Putamen (tissue), 1 donor: Measurements from ENCODE around the gene RASSF6.
"Not testable (repeated sequence)": the region's sequence is repeated elsewhere in the genome, so short reads cannot be mapped to it uniquely, and the experiment has no call there.

Source experiments
- DNase-seq: peaks from one replicate; pipeline ENCODE4 v3.0.0-alpha.2; 2016; ENCODE audit warnings: low spot score

The RASSF6 gene

DNA sequence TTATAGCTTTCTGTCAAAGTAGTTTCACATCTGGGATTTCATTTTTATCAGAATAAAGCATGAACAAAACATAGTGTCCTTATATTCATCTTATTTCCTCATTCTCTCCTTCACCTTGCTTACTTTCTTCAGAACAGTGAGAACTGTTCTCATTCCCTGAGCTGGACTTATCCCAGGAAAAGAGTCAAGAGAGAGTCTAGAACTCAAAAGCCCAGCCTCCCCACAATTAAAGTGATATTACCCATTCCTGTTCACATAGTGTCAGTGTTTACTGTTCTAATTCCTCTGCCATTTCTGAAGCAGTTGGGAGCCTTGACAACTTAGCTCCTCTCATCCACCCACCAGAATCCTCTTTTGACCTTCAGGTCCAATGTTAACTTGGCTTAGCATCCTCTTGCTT lies 42.9 kb downstream of the RASSF6 start:
- DNase-seq, result no peak

DNA sequence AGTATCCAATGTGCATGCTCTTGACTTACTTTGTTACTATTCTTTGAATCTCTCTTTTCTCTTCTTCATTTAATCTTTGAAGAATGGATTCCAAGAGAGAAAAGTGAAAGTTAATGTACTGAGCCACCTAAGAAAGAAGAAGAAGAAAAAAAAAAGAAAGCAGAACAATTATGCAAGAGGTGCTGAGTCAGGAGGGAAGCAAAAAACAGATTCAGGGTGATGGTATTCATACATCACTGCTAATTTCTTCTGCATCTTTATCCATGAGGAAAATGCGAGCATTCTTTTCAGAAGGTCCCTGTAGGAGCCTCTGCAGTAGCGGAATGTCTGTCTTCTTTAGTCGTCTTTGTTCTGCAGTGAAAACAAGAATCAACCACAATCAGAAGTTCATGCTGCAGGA lies 43.9 kb downstream of the RASSF6 start:
- no peak for DNase-seq

DNA sequence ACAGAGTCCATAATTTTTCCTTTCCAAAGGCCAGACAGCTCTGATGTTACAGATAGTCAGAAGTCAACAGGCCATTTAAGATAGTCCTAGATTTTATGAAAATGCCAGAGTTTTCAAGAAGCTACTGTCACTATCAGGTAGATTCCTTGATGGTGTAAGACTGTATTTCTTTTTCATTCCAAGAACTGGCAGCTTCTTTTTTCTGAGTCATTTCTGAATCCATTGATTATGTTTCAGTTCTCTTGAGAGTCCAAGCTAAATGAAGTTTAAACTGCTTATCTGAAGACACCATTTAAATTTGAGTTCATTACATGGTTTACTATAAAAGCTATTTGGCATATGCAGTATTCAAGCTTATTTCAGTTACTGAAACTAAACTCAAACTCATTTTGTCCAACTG lies 44.6 kb downstream of the RASSF6 start:
- DNase-seq, result no peak

DNA sequence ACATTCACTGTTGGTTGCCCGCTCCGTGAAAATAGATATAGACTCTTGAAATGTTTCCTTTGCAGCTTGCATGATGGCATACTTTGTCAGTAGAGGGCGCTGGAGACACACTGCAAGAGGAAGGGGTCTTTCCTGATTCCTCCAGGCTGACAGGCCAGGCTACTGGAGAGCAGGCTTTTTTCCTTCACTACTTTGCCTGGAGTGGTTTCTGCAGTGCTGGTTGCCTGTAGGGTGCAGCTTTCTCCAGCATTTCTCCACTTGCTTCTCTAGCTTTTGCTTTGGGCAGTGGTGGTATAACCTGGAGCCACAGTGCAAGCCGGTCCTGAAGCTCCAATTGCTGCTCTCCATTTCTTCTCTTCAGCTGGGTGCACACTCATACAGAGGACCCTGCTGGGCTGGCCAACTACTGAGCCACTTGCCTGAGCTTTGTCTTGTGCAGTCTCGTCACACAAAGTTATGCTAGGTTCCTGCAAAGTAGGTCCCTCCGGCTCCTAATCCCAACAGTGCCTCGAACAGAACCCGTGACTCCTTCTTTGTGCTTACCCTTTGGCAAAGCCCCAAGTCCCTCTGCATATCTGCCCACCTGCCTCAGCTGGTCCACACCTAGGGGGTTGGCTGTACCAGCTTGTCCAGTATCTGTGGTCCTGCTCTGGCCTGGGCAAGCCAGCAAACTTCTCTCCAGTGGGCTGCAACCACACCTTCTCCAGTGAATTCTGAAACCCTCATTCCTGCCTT lies 46.3 kb downstream of the RASSF6 start:
- DNase-seq, result peak; percentile 38

DNA sequence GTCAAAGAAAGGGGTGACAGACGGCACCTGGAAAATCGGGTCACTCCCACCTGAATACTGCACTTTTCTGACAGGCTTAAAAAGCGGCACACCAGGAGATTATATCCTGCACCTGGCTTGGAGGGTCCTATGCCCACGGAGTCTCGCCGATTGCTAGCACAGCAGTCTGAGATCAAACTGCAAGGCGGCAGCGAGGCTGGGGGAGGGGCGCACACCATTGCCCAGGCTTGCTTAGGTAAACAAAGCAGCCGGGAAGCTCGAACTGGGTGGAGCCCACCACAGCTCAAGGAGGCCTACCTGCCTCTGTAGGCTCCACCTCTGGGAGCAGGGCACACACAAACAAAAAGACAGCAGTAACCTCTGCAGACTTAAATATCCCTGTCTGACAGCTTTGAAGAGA lies 69.4 kb downstream of the RASSF6 start:
- DNase-seq, result not testable (repeated sequence)

DNA sequence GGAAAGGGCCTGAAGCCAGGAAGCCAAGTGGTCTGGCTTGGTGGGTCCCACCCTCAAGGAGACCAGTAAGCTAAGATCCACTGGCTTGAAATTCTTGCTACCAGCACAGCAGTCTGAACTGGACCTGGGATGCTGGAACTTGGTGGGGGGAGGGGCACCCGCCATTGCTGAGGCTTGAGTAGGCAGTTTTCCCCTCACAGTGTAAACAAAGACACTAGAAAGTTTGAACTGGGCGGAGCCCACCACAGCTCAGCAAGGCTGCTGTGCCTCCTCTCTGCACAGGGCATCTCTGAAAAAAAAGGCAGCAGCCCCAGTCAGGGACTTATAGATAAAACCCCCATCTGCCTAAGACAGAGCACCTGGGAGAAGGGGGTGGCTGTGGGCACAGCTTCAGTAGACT lies 75.6 kb downstream of the RASSF6 start:
- no peak for DNase-seq

DNA sequence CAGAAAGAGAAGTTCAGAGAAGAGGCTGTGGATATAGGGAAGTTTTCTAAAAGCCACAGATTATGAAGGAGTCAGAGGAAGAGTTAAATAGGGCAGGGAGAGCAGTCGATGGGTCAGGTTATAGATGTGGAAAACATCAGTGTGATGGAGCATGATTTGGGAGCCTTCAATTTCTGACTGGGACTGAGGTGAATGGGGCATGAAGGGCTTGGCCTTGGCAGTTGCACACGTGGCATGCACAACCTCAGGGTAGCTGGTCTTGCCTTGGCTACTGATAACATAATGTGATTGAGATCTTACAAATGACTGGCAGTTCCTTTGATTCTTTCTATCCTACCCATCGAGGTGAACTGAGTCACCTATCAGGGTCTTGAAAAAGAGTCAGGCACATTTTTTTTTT lies 79.0 kb downstream of the RASSF6 start:
- DNase-seq, result no peak

DNA sequence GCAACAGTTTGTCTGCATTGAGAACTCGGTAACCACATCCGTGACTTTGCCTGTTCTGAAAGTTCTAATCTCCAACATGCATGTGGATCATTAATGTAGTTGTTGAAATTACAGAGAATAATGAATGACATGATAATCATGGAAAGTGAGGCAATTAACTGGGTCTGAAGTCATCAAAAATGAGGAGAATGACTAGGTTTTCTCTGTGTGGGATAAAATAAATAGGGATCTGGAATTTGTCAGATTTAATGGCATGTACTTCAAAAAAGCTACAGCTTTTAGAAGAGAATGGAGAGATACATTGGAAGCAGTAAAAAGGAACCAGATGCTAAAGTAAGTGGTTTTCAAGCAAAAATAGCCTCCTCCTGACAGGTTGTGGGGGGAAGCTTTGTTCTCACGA lies 79.4 kb downstream of the RASSF6 start:
- DNase-seq, result no peak

DNA sequence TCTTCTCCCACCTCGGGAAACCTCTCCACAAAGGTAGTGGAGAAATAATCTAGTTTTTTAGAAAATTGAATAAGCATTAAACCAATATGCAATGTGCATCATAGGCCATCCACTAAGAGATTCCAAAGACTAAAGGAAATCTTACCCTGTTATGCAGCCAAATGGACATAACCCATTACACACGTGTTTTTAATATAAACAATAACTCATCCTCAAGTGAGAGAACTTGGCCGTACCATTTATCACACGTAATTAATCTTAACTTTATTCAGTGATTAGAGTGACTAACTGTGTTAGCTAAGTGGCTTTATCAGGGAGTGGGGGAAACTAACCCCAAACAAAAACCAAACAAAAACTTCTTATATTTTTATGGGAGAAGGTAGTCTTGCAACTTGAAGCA lies 80.8 kb downstream of the RASSF6 start:
- no peak for DNase-seq

DNA sequence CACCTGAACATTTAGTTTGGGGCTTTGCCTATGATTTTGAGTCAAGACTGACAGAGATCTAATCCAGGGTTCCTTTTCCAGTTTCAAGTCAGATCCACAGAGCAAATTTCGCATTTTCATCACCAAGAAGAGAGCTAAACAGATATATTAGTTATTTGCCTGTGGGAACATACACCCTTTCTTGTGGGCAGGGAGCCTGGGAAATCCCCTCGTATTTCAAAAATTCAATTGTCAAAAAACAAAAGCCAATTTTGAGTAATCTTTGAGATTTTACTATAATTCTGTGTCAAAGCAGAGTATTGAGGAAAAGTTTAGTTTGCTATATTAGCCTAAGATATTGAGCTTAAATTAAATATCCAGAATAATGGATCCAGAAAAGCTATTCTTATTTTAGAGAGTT lies 82.1 kb downstream of the RASSF6 start:
- DNase-seq, result no peak

DNA sequence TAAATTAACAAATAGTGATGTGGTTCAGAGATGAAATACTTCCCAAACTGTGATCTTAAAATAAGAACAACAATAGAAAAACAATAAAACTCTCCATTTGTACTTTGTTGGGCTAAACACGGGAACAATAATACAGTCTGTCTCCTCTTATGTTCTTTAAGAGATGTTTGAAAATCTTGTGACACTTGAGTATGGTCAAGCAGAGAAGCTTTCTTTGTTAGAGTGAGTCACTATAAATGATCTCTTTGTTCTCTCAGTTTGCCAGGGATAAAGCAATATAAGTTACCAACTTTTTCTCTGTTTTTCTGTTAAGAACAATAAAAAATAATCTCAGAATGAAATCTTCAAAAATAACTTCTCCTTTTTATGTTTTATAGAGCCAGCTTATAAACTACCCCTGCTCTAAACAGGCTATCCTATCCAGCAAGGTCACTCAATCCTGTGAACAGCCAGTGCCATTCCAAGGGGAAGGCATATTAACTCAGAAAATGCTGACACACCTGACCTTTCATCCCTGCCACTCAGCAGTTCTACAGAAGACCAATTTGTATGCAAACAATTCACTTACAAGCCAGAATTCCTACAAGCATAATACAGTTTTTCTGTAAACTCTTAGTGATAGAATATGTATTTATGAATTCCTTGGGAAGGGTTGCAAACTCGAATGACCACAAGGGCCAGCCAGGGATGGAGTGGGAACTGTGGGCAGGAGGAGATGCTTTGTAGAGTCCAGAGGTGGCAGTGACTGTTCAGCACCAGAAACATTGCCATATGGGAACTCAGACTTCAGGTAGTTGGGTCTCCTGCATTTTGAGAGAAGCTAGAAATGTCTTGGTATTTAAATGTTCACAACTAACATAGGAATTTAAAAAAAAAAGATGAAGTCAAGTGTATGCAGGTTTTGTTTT lies 86.5 kb downstream of the RASSF6 start:
- DNase-seq, result no peak

DNA sequence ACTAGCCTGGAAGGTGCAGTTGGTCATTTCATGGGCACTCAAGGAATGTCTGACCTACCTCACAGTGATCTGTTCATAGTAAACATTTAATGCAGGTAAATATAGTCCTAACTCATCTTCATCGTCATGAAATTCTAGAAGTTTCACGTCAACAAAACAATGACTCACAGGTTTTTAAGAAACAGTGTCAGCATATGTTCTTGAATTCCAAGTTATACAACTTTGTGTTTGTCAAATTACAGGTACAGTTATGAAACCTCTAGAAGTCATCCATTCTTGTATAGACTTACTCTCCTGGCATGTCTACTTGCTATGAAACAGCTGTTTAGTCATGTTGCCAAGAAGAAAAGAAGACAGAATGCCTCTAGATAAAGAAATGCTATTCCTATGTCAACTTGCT lies 92.1 kb downstream of the RASSF6 start:
- DNase-seq, result peak; percentile 35

DNA sequence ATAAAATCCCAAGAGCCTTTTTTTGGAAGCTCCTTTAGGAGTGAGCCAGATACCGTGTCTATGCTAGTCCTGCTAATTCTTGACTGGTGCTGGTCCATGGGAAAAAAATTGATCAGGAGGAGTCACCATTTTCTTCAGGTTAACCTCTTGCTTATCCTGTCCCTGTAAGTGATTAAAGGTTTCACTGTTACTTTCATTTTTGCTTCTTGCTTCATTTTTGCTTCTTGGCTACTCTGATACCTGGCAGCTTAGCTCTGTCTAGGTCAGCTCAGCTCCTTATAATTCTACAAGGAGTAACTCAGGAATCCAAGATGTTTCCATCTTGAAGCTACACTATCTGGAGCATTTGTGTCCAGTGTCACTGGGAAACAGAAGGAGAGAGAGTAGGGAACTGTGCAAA lies 93.0 kb downstream of the RASSF6 start:
- DNase-seq, result no peak

DNA sequence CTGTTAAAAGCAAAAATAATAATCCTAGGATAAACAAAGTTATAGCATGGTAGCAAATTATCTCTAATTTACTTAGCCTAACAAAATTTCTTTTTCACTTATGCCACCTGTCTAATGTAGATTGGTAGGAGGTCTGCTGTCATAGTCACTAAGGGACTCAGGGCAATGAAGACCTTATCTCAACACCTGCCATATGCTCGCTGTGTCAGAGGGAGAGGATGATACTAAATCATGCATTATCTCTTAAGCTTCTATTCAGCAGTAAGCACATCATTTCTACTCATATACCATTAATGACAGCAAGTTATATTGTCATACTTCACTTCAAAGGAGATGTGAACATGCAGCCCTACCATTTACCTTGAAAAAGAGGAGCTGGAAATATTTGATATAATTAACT lies 94.6 kb downstream of the RASSF6 start:
- no peak for DNase-seq

DNA sequence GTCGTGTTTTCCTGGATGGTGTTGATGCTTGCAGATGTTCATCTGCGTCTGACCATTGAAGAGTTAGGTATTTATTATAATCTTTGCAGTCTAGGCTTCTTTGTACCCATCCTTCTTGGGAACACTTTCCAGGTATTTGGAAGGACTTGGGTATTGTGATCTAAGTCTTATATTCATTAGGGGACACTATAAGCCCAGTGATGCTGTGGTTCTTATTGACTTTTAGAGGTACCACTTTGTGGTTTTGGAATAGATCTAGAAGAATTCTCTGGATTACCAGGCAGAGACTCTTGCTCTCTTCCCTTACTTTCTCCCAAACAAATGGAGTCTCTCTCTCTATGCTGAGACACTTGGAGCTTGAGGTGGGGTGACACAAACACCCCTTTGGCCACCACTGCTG lies 97.1 kb downstream of the RASSF6 start:
- DNase-seq, result no peak
